ENCODE results near the gene SLC66A2.

The SLC66A2 gene

DNA sequence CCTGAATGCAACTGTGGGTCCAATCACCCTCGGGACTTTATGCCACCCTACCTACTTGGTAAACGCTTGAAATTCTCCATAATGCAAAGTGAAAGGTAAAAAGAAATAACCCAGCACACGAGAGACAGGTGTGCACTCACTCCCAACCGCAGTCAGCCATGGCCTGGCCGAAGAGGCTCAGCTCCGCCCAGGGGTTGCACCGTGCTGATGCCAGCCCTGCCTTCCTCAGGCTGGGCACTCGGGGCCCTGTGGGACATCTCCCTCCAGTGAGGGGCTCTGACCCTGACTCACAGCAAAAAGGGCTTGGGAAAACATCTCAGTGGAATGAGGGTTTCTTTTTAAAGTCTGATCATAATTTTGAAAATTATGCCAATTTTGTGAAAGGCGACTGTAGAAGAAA lies 13.3 kb downstream of the SLC66A2 start:
- DNase-seq (ENCODE audit: low read depth in 1 of 2, low spot score in 1 of 2): no peak

DNA sequence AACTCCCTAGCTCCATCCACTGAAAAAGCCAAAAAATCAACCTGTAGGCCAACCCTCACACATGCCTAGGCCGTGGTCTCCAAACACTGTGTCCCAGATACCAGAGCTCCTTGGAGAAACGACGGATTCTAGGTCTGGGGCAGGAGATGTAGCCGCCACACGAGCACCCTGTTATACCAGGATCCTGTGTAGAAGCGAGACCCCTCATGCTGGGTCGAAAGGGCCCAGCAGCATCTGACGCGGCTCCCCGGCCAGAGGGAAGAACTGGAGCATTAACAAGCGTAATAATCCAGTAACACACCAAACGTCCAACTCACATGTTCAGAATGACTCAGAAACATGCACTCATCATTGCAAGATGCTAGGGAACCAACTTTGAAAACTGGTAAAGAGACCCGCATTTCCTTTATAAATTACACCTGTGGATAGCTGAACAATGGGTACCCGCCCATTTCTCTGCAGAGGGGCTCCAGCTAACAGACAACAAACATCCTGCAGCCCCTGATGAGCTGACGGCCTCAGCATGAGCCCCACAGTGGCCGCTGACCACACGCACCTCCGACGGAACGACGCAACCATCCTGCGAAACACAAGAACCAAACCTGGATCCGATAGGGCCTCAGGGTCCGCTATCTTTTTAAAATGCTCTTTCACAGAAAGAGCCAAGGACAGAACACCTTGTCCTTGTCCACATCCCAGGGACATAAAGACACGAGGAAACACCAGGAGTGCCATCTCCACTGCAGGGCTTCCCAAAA lies 14.2 kb downstream of the SLC66A2 start:
- no peak for DNase-seq (ENCODE audit: low read depth in 1 of 2, low spot score in 1 of 2)

DNA sequence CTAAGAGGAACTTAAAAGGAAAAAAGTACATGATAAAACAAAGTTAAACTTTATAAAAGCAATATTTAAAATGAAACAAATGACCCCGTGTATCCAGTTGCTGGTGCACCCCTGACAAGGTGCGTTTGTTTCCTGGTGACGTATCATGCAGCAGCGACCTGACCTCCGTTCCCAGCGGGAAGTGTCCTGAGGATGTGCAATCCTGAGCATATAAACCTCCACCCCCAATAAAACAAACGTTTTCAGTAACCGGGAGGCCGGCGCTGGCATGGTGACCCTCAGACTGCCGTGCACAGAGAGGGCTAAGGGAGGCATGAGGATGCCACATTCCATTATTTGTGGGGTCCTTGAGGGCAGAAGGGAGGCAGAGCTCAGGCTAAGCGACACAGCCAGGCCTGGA lies 14.8 kb downstream of the SLC66A2 start:
- no peak for DNase-seq (ENCODE audit: low read depth in 1 of 2, low spot score in 1 of 2)

DNA sequence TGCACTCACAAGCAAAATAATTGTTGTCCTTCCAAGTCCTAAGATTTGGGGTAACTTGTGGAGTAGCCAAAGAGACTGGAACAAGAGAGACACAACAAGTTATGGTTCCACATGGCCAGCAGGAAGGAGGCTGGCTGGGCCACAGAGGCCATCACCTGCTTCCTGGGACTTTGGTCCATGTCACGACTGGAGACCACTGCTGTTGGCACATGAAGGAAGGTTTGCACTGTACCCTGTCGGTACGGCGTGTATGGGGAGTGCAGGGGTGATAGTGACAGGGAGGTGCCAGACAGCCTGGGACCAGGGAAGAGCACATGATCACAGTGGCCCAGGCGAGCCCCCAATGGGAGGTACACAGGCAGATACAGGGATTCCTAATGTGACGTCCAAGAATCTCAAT lies 15.5 kb downstream of the SLC66A2 start:
- no peak for DNase-seq (ENCODE audit: low read depth in 1 of 2, low spot score in 1 of 2)

DNA sequence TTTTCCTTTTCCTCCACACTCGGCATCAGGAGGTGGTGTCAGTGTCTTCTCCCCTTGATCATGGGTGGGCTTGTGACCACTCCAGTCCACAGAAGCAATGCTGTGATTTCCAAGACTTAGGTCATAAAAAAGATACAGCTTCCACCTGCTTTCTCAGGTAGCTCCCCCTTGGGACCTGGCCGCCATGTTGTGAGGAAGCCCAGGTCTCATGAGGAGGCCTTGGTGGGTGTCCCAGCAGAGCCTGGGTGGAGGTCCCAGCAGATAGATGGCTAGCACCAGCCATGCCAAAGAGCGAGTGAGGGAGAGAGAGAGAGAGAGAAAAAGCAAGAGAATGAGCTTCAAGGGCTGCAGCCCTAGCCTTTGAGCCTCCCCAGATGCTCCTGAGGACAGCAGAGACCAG lies 16.0 kb downstream of the SLC66A2 start:
- no peak for DNase-seq (ENCODE audit: low read depth in 1 of 2, low spot score in 1 of 2)

DNA sequence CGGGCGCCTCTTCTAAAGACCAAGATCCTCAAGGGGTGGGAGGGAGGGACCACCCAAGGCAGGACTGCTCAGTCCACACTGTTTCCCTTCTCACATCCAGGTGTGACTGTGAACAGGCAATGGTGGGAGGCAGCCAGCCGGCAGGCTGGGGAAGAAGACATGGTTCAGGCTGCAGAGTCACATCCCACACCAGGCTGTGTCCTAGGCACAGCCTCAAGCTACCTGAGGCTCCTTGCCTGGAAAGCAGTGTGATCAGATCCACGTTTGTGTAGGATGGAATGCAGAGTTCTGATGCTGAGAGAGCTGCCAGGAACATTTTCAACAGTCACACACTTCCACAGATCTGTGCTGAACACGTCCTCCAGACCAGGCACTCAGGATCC lies 16.4 kb downstream of the SLC66A2 start:
- no peak for DNase-seq (ENCODE audit: low read depth in 1 of 2, low spot score in 1 of 2)

DNA sequence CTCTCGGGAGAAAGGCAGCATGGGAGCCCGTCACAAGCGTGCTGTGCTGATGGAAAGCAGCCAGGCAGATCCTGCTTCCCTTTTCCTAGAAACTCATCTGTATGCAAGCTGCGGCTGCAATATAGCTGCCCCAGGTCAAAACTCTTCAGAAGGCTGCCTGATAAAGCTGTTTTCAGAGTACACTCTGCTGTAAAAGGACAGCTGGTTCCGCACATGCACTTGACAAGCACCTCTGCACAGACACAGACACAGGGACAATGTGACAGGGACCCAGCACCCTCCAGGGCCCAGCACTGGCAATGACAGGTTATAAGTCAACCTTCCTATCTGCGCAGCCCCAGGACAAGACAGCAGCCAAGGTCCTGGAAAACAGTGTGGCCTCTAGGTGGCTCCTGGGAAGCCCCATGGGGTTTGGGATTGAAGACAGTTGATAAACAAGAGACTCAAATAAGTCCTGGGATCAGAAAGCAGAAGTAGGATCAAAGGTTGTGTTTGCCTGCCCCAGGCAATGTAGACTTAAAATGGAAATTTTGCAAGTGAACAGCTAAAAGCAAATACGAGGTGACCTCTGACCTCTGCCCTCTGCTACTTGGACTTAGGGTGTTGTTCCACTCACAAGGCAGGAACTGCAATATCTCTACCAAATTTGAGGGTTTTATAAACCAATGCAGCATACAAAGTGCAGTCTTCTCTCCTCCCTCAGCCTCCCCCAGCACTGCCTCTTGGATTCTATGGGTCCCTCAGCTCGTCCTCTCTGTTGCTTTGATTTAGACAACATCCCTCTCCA lies 16.9 kb downstream of the SLC66A2 start:
- no peak for DNase-seq (ENCODE audit: low read depth in 1 of 2, low spot score in 1 of 2)

DNA sequence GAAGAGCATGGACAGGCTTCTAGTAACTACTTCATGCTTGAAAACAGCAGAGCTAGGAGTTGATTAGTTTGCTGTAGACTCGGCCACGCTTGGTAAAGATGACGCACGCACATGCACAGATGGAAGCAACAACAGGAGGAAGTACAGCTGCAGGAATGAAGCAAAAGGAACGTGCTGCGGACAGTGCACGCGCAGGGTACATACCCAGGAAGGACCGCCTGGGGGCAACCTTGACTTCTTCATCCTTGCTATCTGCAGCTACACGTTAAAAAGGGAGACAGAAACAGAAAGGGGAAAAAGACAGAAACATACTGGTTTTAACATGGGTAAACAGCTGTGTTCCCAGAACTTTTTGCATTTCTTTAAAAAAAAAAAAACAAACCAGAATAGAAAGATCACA lies 17.7 kb downstream of the SLC66A2 start:
- no peak for DNase-seq (ENCODE audit: low read depth in 1 of 2, low spot score in 1 of 2)

DNA sequence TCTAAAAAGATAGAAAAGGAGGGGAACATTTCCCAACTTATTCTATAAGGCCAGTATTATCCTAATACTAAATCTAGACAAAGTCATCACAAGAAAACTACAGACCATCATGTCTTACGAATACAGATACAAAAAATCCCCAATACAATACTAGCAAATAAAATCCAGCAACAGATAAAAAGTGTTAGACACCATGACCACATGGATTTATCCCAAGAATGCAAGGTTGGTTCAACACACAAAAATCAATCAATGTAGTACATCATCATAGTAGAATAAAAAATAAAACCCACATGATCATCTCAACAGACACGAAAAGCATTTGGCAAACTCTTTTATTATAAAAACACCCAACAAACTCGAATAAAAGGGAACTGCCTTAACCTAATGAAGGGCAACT lies 18.5 kb downstream of the SLC66A2 start:
- DNase-seq (ENCODE audit: low read depth in 1 of 2, low spot score in 1 of 2): no peak

DNA sequence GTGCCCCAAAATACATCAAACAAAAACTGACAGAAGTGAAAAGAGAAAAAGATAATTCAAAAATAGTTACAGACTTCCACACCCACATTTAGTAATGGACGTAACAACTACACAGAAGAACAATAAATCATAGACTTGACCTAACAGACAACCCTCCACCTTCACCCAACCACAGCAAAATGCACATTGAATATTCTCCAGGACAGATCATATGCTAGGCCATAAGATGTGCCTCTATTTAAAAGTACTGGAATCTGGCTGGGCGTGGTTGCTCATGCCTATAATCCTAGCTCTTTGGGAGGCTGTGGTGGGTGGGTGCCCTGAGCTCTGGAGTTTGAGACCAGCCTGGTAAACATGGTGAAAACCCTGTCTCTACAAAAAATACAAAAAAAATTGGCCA lies 20.0 kb downstream of the SLC66A2 start:
- no peak for DNase-seq (ENCODE audit: low read depth in 1 of 2, low spot score in 1 of 2)

DNA sequence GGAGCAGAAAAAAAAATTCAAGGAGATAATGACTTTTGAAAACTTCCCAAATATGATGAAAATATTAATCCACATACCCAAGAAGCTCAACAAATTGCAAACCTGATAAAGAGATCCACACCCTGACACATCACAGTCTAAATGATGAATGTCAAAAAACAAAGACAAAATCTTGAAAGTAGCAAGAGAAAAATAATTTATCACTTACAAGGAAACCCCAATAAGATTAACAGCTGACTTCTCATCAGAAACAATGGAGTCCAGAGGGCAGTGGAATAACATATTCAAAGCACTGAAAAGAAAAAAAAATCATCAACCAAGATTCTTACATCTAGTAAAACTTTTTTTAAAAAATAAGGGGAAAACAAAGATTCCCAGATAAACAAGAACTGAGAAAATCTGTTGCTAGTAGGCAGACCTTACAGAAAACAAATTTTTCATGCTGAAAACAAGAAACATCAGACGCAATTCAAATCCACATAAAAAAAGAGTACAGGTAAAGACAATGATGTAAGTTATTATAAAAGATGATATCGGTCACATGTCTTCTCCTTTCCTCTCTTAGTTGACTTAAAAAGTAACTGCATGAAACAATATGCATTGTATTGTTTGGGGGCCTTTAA lies 21.3 kb downstream of the SLC66A2 start:
- DNase-seq (ENCODE audit: low read depth in 1 of 2, low spot score in 1 of 2): no peak

DNA sequence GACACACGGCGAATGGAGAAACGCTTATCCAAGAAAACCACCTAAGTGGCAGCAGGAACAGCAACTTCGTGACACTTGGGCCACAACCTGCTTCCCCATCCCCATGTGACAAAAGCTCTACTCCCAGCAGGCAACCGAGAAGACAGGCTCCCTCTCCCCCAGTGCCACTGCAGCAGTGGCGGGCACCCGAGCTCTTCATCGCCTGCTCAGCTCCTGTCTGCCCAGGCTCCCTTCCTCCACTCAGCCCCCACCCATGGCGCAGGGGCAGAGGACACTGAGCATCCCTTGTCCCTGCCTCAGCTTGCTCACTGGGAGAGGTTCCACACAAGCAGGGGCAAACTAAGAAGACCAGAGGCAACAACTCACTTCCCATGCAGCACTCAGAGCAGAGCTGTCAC lies 22.9 kb downstream of the SLC66A2 start:
- DNase-seq (ENCODE audit: low read depth in 1 of 2, low spot score in 1 of 2): no peak

DNA sequence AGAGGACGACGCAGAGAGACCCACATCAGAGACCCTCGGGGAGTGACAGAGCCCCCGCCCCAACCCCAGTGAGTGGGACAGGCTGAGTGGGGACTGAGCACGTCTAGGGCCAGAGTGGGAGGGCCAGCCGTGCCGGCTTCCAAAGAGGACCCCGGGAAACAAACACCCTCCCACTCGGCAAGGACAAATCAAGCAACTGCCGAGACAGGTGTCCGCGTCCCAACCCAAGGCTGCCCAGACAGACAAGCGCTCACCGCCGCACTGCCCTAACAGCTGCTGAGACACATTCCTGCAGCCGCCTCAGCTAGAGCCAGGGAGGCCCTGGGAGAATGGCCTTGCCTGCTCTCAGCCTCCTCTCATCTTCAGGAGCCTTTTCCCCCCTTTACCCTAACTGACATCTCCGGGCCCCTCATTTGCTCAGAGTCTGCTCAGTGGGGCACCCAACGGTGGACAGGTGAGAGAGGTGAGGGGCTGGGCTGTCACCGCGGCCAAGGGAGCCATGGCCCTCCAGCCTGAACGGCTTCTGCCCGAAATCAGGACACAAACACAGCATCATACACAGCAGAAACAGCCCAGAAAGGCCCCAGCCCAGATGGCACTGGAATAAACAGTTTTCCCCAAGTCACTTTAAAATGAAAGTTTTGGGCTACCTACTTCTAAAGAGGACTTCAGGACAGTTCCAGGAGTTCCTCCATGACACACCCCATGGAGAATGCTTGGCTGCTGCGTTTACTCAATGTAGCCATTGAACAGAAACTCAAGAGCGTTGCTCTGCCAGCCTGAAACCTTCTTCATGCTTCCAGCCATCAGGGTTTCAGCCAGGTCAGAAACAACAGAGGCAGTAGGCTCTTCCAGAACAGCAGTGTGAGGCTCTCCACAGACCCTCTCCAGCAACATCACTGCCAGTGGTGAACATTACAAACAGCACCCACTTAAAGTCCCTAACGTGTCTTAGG lies 23.6 kb downstream of the SLC66A2 start:
- DNase-seq (ENCODE audit: low read depth in 1 of 2, low spot score in 1 of 2): no peak

DNA sequence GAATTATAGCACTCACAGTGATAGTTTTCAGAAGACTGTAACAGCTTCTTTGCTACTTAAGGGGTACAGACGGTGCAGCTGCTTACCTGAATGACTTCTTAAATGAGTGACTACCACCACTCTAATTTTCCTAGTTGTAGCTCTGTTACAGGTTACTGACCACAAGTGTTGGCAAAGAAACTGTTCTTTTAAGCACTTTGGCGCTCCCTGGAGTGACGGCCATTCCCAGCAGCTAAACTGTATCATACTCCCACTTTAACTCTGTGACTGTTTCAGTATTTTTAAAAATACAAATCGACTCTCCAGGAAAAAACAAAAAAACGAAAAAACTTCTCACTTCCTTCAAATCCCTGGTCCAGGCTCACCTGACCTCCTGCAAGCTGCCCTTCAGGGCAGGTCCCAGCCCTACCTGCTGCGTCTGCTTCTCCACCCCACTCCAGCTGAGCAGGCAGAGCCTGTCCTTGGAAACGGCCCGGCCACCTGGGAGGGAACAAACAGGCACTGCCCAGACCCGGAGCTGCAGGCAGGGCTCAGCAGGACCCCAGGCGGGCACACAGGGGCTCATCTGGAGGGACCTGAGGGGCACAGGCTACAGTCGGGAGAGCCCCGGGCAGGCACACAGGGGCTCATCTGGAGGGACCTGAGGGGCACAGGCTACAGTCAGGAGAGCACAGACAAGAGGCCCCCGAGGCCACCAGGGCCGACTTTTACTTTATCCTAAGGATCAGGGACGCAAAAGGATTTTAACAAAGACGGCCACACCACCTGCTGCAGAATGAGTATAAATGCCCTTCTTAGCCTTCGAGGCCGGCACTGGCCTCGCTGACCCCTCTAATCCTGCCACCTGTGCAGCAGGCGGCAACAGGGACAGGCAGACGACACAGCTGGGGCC lies 24.5 kb downstream of the SLC66A2 start:
- DNase-seq (ENCODE audit: low read depth in 1 of 2, low spot score in 1 of 2): no peak

DNA sequence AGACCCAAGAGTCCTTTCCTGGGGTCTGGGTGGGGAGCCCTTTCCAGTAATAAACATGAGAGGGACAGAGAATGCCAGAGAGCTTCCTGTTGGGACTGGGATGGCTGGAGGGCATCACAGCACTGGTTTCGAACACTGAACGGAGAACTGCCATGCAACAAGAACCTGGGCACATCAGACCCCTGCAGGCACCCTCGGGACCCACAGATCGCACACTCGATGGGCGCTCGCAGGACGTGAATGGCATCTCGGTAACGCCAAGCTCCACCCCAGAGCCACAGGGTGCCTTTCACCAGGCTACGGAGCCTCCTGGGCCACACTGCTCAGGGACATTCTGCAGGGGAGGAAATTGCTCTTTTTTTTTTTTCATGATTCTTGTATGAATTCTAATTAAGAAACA lies 25.1 kb downstream of the SLC66A2 start:
- DNase-seq (ENCODE audit: low read depth in 1 of 2, low spot score in 1 of 2): no peak

DNA sequence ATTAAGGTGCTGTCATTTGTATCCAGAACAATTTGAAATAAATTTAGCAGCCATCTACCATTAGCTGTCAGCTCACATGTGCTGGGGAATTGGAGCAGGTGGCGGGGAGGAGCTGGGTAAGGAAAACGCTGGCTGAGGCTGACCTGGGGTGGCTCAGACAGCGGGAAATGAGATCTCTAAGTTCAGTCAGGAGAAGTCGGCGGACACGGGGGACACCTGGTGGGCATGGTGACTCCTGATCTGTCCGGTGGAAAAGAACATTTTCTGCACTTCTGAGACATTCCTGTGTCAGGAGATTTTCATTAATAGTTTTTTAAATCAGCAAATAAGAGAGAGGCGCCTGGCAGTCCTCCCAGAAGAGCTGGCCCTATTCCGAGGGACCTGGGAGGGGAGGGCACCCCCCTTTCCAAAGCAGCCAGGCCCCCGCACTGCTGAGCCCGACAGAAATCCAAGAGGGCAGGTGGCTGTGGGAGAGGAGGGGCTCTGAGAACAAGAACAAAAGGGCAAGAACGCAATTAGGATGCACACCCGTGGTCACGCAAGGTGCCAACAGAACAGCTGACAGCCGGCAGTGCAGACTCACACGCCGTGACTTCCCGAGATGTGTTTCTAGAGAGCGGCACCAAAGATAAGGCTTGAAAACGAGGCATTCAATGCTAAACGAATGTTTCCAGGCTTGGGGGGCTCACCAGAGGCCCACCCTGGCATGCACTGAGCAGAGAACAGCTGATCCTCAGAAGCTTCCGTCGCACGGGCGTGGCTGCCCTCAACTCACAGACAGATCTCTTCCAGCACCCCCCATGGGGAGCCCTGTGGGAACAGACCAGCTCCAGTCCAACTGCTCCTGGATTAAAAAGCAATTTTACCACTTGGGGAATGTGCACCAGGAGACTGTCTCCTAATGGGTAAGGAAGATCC lies 26.4 kb downstream of the SLC66A2 start:
- DNase-seq (ENCODE audit: low read depth in 1 of 2, low spot score in 1 of 2): no peak

DNA sequence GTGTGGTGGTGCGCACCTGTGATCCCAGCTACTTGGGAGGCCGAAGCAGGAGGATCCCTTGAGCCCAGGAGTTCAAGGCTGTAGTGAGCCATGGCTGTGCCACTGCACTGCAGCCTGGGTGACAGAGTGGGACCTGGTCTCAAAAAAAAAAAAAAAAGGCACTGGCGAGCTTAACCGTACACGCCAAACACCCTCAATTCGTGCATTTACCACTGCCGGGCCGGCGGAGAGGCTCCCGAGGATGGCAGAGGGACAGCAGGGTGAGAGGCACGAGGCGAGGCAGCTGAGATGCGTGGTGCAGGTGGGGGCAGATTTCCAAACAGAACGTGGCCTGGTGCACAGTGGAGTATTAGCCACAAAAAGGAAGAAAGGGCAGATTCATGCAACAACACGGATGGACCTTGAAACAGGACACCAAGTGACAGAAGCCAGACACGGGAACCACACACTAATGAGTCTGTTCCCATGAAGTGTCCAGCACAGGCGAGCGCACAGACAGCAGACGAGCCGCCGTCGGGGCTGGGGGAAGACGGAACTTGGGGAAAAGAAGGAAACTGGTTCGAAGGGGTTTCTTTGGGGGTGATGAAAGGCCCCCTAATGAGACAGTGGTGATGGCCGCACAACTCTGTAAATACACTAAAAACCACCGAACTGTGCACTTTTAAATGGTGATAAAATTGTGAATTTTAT lies 27.4 kb downstream of the SLC66A2 start:
- DNase-seq (ENCODE audit: low read depth in 1 of 2, low spot score in 1 of 2): no peak

DNA sequence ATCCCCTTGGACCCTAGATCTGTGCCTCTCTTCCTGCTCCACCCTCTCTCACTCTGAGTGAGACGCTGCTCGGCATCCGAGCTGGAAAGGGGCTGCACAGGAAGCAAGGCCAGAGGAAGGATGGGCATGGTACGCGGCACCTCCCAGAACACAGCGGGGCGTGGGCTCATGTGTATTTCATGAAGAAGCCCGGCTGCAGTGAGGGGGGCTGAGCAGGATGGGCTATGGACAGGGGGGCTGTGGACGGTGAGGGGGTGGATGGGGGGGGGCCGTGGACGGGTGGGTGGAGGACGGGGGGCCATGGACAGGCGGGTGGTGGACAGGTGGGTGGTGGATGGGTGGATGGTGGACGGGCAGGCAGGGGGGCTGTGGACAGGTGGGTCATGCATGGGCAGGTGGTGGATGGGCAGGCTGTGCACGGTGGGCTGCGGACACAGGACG lies 28.5 kb downstream of the SLC66A2 start:
- DNase-seq (ENCODE audit: low read depth in 1 of 2, low spot score in 1 of 2): no peak

All from stimulated activated CD4-positive, alpha-beta T cell treated with anti-CD3 and anti-CD28 coated beads, Interleukin-15, amount 100 ng/mL, for 1 hour (primary cell).